ENCODE data around the gene SETDB2.

GRCh38 chr13:49444524-49445395, 686 bp downstream of the SETDB2 start:
- TF ChIP-seq CTCF (optimal IDR thresholded peaks at IDR 0.05 in 1 of 3, IDR thresholded peaks at IDR 0.05 in 1 of 3, conservative IDR thresholded peaks at IDR 0.05 in 1 of 3; ENCODE audit: extremely low read depth in 1 of 3, insufficient read depth in 2 of 3, low read length in 3 of 3) (no peak), EZH2 (IDR thresholded peaks at IDR 0.05; ENCODE audit: low read length) (no peak)

Data from keratinocyte (primary cell).